ENCODE results near the gene TENT5C.

The TENT5C gene

DNA sequence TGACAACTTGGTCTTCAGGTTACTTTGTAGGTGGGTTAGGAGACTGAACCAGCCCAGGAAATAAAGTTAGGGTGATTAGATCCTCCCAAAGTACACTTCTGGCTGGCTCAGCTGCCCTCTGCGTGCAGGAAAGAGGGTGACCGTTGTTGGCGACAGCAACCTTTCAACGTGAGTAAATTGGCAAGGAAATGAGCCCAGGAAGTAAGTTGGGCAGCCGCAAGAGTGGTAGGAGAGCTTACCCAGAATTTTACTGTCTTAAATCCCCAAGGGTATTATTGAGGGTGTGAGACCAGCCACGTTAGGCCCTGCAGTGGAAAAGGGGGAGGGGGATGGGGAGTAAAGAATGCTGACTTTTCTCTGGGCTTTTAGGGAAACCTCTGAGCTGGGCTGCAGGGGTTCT, 1.6 kb downstream of the TENT5C start:
- H3F3A ChIP-seq (ENCODE audit: control insufficient read depth, insufficient read depth): no peaks in the 10 kb centered on the region
- no peak overlapping the region for H3K27ac ChIP-seq (ENCODE audit: low read depth, low read length)
- H3K4me1 ChIP-seq (ENCODE audit: control insufficient read depth, low read length): peaks cover 26% of the 10 kb centered on the region
- no peaks in the 10 kb centered on the region for H3K9me3 ChIP-seq (ENCODE audit: control insufficient read depth, insufficient read depth, low read length)
- no peak overlapping the region for H3K4me3 ChIP-seq (ENCODE audit: low read length)
- no peaks in the 10 kb centered on the region for H4K20me1 ChIP-seq (ENCODE audit: control insufficient read depth, insufficient read depth, low read depth, low read length)
- H3K27me3 ChIP-seq (ENCODE audit: control insufficient read depth, low read length): peaks cover 65% of the 10 kb centered on the region
- H3K36me3 ChIP-seq (ENCODE audit: control insufficient read depth, low read length): no peaks in the 10 kb centered on the region
- TF ChIP-seq, protein P1, sequence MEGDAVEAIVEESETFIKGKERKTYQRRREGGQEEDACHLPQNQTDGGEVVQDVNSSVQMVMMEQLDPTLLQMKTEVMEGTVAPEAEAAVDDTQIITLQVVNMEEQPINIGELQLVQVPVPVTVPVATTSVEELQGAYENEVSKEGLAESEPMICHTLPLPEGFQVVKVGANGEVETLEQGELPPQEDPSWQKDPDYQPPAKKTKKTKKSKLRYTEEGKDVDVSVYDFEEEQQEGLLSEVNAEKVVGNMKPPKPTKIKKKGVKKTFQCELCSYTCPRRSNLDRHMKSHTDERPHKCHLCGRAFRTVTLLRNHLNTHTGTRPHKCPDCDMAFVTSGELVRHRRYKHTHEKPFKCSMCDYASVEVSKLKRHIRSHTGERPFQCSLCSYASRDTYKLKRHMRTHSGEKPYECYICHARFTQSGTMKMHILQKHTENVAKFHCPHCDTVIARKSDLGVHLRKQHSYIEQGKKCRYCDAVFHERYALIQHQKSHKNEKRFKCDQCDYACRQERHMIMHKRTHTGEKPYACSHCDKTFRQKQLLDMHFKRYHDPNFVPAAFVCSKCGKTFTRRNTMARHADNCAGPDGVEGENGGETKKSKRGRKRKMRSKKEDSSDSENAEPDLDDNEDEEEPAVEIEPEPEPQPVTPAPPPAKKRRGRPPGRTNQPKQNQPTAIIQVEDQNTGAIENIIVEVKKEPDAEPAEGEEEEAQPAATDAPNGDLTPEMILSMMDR (IDR thresholded peaks at IDR 0.05; ENCODE audit: low read depth, low read length, poor library complexity, severe bottlenecking): no peak
- no peak for TF ChIP-seq EZH2phosphoT487 (IDR thresholded peaks at IDR 0.05; ENCODE audit: borderline replicate concordance, low read length)
- H3K79me2 ChIP-seq (ENCODE audit: control insufficient read depth, low read length): no peaks in the 10 kb centered on the region
- no peaks in the 10 kb centered on the region for H3K9me2 ChIP-seq (replicated peaks; ENCODE audit: control insufficient read depth, low read length)
- H3K4me2 ChIP-seq (ENCODE audit: low read length): peak overlapping the region; percentile 71; the same call in 1 of the 2 replicates

GRCh38 chr1:117608115-117608615, 2.3 kb downstream of the TENT5C start:
- peaks cover 70% of the 10 kb centered on the region for H3K27me3 ChIP-seq (ENCODE audit: control insufficient read depth, low read length)
- no peak overlapping the region for H3K4me3 ChIP-seq (ENCODE audit: low read length)
- no peaks in the 10 kb centered on the region for H3K79me2 ChIP-seq (ENCODE audit: control insufficient read depth, low read length)
- H4K20me1 ChIP-seq (ENCODE audit: control insufficient read depth, insufficient read depth, low read depth, low read length): no peaks in the 10 kb centered on the region
- H3K27ac ChIP-seq (ENCODE audit: low read depth, low read length): no peak overlapping the region
- no peak overlapping the region for H3K4me2 ChIP-seq (ENCODE audit: low read length)
- H3K4me1 ChIP-seq (ENCODE audit: control insufficient read depth, low read length): peaks cover 27% of the 10 kb centered on the region
- no peaks in the 10 kb centered on the region for H3K9me2 ChIP-seq (replicated peaks; ENCODE audit: control insufficient read depth, low read length)
- TF ChIP-seq, protein P1 (IDR thresholded peaks at IDR 0.05; ENCODE audit: low read depth, low read length, poor library complexity, severe bottlenecking): no peak
- no peak for TF ChIP-seq EZH2phosphoT487 (IDR thresholded peaks at IDR 0.05; ENCODE audit: borderline replicate concordance, low read length)
- no peaks in the 10 kb centered on the region for H3F3A ChIP-seq (ENCODE audit: control insufficient read depth, insufficient read depth)
- no peaks in the 10 kb centered on the region for H3K9me3 ChIP-seq (ENCODE audit: control insufficient read depth, insufficient read depth, low read length)
- no peaks in the 10 kb centered on the region for H3K36me3 ChIP-seq (ENCODE audit: control insufficient read depth, low read length)

DNA sequence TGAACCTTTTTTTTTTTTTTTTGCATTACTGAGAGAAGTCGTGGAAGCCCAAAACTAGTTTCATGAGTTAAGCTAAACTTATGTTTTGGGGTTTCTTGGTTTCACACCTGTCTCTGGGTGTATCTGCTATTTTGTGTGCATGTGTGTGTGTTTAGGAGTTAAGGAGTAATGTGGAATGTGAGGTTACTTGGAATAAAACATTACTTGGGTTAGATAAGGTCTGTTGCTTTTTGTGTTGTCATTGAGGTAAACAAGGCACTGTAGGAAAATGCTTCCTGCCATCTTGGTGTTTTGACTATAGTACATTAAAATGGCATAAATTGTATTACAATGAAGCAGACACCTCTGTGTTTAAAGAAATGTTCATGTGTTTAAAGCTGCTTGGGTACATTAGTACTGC, 2.9 kb downstream of the TENT5C start:
- H3F3A ChIP-seq (ENCODE audit: control insufficient read depth, insufficient read depth): no peaks in the 10 kb centered on the region
- H3K36me3 ChIP-seq (ENCODE audit: control insufficient read depth, low read length): no peaks in the 10 kb centered on the region
- no peak for TF ChIP-seq EZH2phosphoT487 (IDR thresholded peaks at IDR 0.05; ENCODE audit: borderline replicate concordance, low read length)
- TF ChIP-seq, protein P1 (IDR thresholded peaks at IDR 0.05; ENCODE audit: low read depth, low read length, poor library complexity, severe bottlenecking): no peak
- no peaks in the 10 kb centered on the region for H3K9me2 ChIP-seq (replicated peaks; ENCODE audit: control insufficient read depth, low read length)
- H3K27me3 ChIP-seq (ENCODE audit: control insufficient read depth, low read length): peaks cover 66% of the 10 kb centered on the region
- H3K79me2 ChIP-seq (ENCODE audit: control insufficient read depth, low read length): no peaks in the 10 kb centered on the region
- no peaks in the 10 kb centered on the region for H4K20me1 ChIP-seq (ENCODE audit: control insufficient read depth, insufficient read depth, low read depth, low read length)
- no peak overlapping the region for H3K4me2 ChIP-seq (ENCODE audit: low read length)
- H3K27ac ChIP-seq (ENCODE audit: low read depth, low read length): no peak overlapping the region
- no peaks in the 10 kb centered on the region for H3K9me3 ChIP-seq (ENCODE audit: control insufficient read depth, insufficient read depth, low read length)
- no peak overlapping the region for H3K4me3 ChIP-seq (ENCODE audit: low read length)
- peaks cover 27% of the 10 kb centered on the region for H3K4me1 ChIP-seq (ENCODE audit: control insufficient read depth, low read length)

Data from DOHH2 (cell line).